Sigmoid colon (tissue), 7 donors: ENCODE measurements around the gene UNC119B. TPM values are rescaled to one million over a fixed set of nuclear protein-coding genes. Genes with fewer than 3 reads are reported as not detected.
"Not testable (repeated sequence)": the region's sequence is repeated elsewhere in the genome, so short reads cannot be mapped to it uniquely, and the experiment has no call there.

ENCODE experiments used
- DNase-seq: peaks from one replicate; pipeline ENCODE4 v3.0.0-alpha.2; 2019
- H3K27ac ChIP-seq, 4 donors: fragments of 200-600 bp; sonication (generic); one replicate each; pipeline ENCODE4 v1.5.1; 2016 to 2019; ENCODE audit warnings: mild to moderate bottlenecking in 1 of 4
- H3K27me3 ChIP-seq, 3 donors: fragments of 200-600 bp; sonication (generic); one replicate each; pipeline ENCODE4 v1.5.1; 2019; ENCODE audit warnings: mild to moderate bottlenecking in 1 of 3
- H3K36me3 ChIP-seq, 4 donors: fragments of 200-600 bp; sonication (generic); one replicate each; pipeline ENCODE4 v1.5.1; 2016 to 2019
- H3K4me1 ChIP-seq, 4 donors: fragments of 200-600 bp; sonication (generic); one replicate each; pipeline ENCODE4 v1.5.1; 2017 to 2019
- H3K4me3 ChIP-seq, 4 donors: fragments of 200-600 bp; sonication (generic); one replicate each; pipeline ENCODE4 v1.5.1; 2017 to 2019; ENCODE audit warnings: mild to moderate bottlenecking in 2 of 4, moderate library complexity in 1 of 4
- H3K9me3 ChIP-seq, 4 donors: fragments of 200-600 bp in 3 of 4; sonication (generic) in 3 of 4; one replicate each; pipeline versions ENCODE4 v1.5.1 to v1.6.1; 2013 to 2019
- EP300 ChIP-seq, 4 donors: sonication (generic); formaldehyde crosslinking; IDR thresholded peaks; one replicate each; pipeline ENCODE4 v1.6.1; 2017; ENCODE audit warnings: antibody characterized with exemption in 4 of 4
- POLR2A ChIP-seq, 2 donors: fragments of 450-650 bp; IDR thresholded peaks; one replicate each; pipeline ENCODE4 v1.6.1; 2016; ENCODE audit warnings: antibody characterized with exemption in 2 of 2, mild to moderate bottlenecking in 2 of 2, moderate library complexity in 2 of 2
- POLR2AphosphoS5 ChIP-seq, 4 donors: sonication (generic); formaldehyde crosslinking; IDR thresholded peaks; one replicate each; pipeline ENCODE4 v1.6.1; 2017; ENCODE audit warnings: antibody characterized with exemption in 4 of 4
- WGBS, 2 donors: extraction: QIAGEN DNeasy Blood & Tissue Kit; methylation state at CpG; one replicate each; pipeline ENCODE4 v1.1.7; 2013; 5-methylcytosine and 5-hydroxymethylcytosine counted together
- intact Hi-C: fragments of 100-400 bp; cut with DNase I; formaldehyde crosslinking; loops from one replicate; pipeline ENCODE4 v1.15.1; 2023
- polyA plus RNA-seq, 3 donors: library from polyadenylated mRNA; stranded (reverse); fragments of 200-250 nt; gene quantifications; one replicate each; pipeline ENCODE4 v1.2.3, GENCODE V29; 2013
- total RNA-seq, 4 donors: library from RNA; depleted of rRNA; stranded (reverse); fragments of >200 nt; gene quantifications; one replicate each; pipeline ENCODE4 v1.1.0, GENCODE V29; 2016
- TF ChIP-seq, protein P1 (sequence below), 4 experiments: fragments of 450-650 bp in 3 of 4; fragments of 200-600 bp in 1 of 4; IDR thresholded peaks; one replicate each; pipeline ENCODE4 v1.5.1; 2016 to 2019; ENCODE audit warnings: antibody characterized with exemption in 4 of 4, mild to moderate bottlenecking in 3 of 4, moderate library complexity in 2 of 4
- donor health status: healthy with polysubstance abuse.
- donor health status: Bipolar disorder and iron deficiency.
- donor health status: healthy.

Gene UNC119B
- total and polyA plus RNA-seq, 7 donors: 8.4 to 19.3 (median 17.9) TPM

GRCh38 chr12:120726961-120727360 lies 16.7 kb downstream of the UNC119B start:
- Histone ChIP-seq H3K9me3 (no peaks in the 10 kb centered on the region), H3K27ac (peak overlapping the region in 2 of 4 donors; percentile 81 to 84), H3K4me3 (no peak overlapping the region), H3K36me3 (peaks cover 0 to 59% (median 17%) of the 10 kb centered on the region in 4 donors), H3K27me3 (no peaks in the 10 kb centered on the region), H3K4me1 (peaks cover 0 to 20% (median 16%) of the 10 kb centered on the region in 4 donors)
- 20 to 95% methylated on average over 9 of the region's 9 CpGs for WGBS, 2 donors
- intact Hi-C loops: loop anchor here (2.0 to 10.0 kb wide), 3 partner anchors 40 to 408 kb away; partner anchors contain the start of genes MLEC and P2RX7
- TF ChIP-seq POLR2A (IDR thresholded peaks at IDR 0.05): no peak
- TF ChIP-seq, protein P1, sequence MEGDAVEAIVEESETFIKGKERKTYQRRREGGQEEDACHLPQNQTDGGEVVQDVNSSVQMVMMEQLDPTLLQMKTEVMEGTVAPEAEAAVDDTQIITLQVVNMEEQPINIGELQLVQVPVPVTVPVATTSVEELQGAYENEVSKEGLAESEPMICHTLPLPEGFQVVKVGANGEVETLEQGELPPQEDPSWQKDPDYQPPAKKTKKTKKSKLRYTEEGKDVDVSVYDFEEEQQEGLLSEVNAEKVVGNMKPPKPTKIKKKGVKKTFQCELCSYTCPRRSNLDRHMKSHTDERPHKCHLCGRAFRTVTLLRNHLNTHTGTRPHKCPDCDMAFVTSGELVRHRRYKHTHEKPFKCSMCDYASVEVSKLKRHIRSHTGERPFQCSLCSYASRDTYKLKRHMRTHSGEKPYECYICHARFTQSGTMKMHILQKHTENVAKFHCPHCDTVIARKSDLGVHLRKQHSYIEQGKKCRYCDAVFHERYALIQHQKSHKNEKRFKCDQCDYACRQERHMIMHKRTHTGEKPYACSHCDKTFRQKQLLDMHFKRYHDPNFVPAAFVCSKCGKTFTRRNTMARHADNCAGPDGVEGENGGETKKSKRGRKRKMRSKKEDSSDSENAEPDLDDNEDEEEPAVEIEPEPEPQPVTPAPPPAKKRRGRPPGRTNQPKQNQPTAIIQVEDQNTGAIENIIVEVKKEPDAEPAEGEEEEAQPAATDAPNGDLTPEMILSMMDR (IDR thresholded peaks at IDR 0.05): no peak
- TF ChIP-seq POLR2AphosphoS5 (IDR thresholded peaks at IDR 0.05): no peak
- TF ChIP-seq EP300 (IDR thresholded peaks at IDR 0.05): no peak
- DNase-seq: peak; percentile 52

GRCh38 chr12:120732198-120732597 lies 21.9 kb downstream of the UNC119B start:
- DNase-seq, H3K4me1 ChIP-seq, H3K9me3 ChIP-seq, H3K27me3 ChIP-seq, H3K27ac ChIP-seq, H3K4me3 ChIP-seq, intact Hi-C loops: not testable (repeated sequence)
- H3K36me3 ChIP-seq: peaks cover 0 to 36% (median 11%) of the 10 kb centered on the region in 4 donors
- WGBS, 2 donors: 96% methylated on average over 35 of the region's 35 CpGs

GRCh38 chr12:120733574-120733973 lies 23.3 kb downstream of the UNC119B start:
- no peak for DNase-seq
- intact Hi-C loops: no loop called here

DNA sequence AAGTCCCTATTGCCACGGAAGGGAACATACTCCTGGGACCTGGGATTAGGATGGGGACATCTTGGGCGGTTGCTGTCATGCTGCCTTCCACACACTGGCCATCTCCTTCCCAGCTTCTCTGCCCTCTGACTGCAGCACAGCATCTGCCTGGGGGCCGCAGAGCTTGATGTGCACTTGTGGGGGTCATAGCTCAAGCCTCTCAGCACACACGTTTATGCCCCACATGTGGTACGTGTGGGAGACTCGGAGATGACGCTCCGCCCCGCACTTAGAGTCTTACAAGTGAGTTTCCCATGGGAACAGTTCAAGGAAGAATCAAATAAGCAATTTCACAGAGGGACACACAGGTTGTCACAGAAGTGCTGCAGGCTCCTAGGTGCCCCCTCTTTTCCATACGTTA lies 24.0 kb downstream of the UNC119B start:
- H3K9me3 ChIP-seq: no peaks in the 10 kb centered on the region
- no peaks in the 10 kb centered on the region for H3K27me3 ChIP-seq
- WGBS, 2 donors: 94 to 95% methylated on average over 10 of the region's 10 CpGs
- H3K36me3 ChIP-seq: peaks cover 0 to 29% (median 18%) of the 10 kb centered on the region in 4 donors
- DNase-seq: no peak
- H3K4me1 ChIP-seq: no peaks in the 10 kb centered on the region
- H3K27ac ChIP-seq: no peak overlapping the region
- intact Hi-C loops: no loop called here
- no peak overlapping the region for H3K4me3 ChIP-seq
- TF ChIP-seq, protein P1 (IDR thresholded peaks at IDR 0.05): no peak
- TF ChIP-seq POLR2A (IDR thresholded peaks at IDR 0.05) (no peak), POLR2AphosphoS5 (IDR thresholded peaks at IDR 0.05) (no peak), EP300 (IDR thresholded peaks at IDR 0.05) (no peak)

More at GRCh38 chr12:120733574-120733973, 23.3 kb downstream of the UNC119B start:
- WGBS, 2 donors: 92 to 97% methylated on average over 3 of the region's 3 CpGs
- Histone ChIP-seq H3K36me3 (peaks cover 0 to 27% (median 15%) of the 10 kb centered on the region in 4 donors), H3K4me3 (no peak overlapping the region), H3K27ac (no peak overlapping the region), H3K9me3 (no peaks in the 10 kb centered on the region), H3K27me3 (no peaks in the 10 kb centered on the region), H3K4me1 (no peaks in the 10 kb centered on the region)
- TF ChIP-seq, protein P1 (IDR thresholded peaks at IDR 0.05): no peak
- TF ChIP-seq POLR2A (IDR thresholded peaks at IDR 0.05) (no peak), EP300 (IDR thresholded peaks at IDR 0.05) (no peak), POLR2AphosphoS5 (IDR thresholded peaks at IDR 0.05) (no peak)

- Histone ChIP-seq H3K27me3 (no peaks in the 10 kb centered on the region), H3K4me3 (no peak overlapping the region), H3K9me3 (no peaks in the 10 kb centered on the region), H3K4me1 (no peaks in the 10 kb centered on the region), H3K27ac (no peak overlapping the region), H3K36me3 (peaks cover 0 to 26% (median 12%) of the 10 kb centered on the region in 4 donors)
- TF ChIP-seq, protein P1 (IDR thresholded peaks at IDR 0.05): no peak
- no peak for TF ChIP-seq POLR2AphosphoS5 (IDR thresholded peaks at IDR 0.05)
- no peak for TF ChIP-seq POLR2A (IDR thresholded peaks at IDR 0.05)
- TF ChIP-seq EP300 (IDR thresholded peaks at IDR 0.05): no peak
- no peak for DNase-seq
- intact Hi-C loops: no loop called here
- 39 to 84% methylated on average over 3 of the region's 3 CpGs for WGBS, 2 donors
Measured at GRCh38 chr12:120735181-120735580, 24.9 kb downstream of the UNC119B start.
